ENCODE data around the gene NAPA. TPM values are rescaled to one million over a fixed set of nuclear protein-coding genes. Genes with fewer than 3 reads are reported as not detected.

The NAPA gene
- total RNA-seq, 4 donors from 2014 or later = 78.4 to 154 (median 105) TPM

- Histone ChIP-seq H3K27me3 (peaks cover 0 to 9% of the 10 kb centered on the region in 2 donors), H3K27ac (no peak overlapping the region), H3K4me1 (peaks cover 0 to 3% (median 0%) of the 10 kb centered on the region in 4 donors), H3K4me3 (peak overlapping the region in 1 of 4 donors; percentile 34), H3K36me3 (no peaks in the 10 kb centered on the region), H3K9me3 (no peaks in the 10 kb centered on the region)
- DNase-seq = no peak
- TF ChIP-seq CTCF (IDR thresholded peaks at IDR 0.05) = no peak
- TF ChIP-seq POLR2A (IDR thresholded peaks at IDR 0.05) = no peak
Observed at GRCh38 chr19:47470447-47471195, 44.2 kb downstream of the NAPA start.

DNA sequence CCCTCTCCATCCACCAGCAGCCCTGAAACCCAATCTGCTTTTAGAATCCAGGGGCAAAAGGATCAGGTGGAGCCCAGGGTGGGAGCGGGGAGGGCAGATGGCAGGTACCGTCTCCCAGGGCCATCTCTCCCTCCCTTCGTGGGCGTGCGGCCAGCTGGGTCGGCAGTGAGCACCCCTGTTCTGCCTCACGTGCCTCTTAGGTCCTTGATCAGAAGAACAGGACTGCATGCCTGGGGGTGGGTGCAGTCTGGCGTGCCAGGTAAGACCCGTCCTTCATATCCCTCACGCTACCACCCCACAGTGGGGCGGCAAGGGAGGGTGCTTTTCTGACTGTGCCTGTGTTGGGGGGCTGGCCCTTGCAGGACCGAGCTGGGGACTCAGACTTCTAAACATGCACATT, 45.1 kb downstream of the NAPA start:
- Histone ChIP-seq H3K9me3 (no peaks in the 10 kb centered on the region), H3K27me3 (peaks cover 0 to 9% of the 10 kb centered on the region in 2 donors), H3K36me3 (no peaks in the 10 kb centered on the region), H3K4me3 (no peak overlapping the region), H3K27ac (no peak overlapping the region), H3K4me1 (peaks cover 0 to 3% (median 0%) of the 10 kb centered on the region in 4 donors)
- DNase-seq = no peak
- no peak for TF ChIP-seq POLR2A (IDR thresholded peaks at IDR 0.05)
- no peak for TF ChIP-seq CTCF (IDR thresholded peaks at IDR 0.05)

GRCh38 chr19:47469363-47469700, 45.5 kb downstream of the NAPA start:
- TF ChIP-seq CTCF (IDR thresholded peaks at IDR 0.05) = no peak
- no peak for TF ChIP-seq POLR2A (IDR thresholded peaks at IDR 0.05)
- H3K27ac ChIP-seq = no peak overlapping the region
- no peaks in the 10 kb centered on the region for H3K36me3 ChIP-seq
- H3K4me3 ChIP-seq = no peak overlapping the region
- peaks cover 0 to 9% of the 10 kb centered on the region in 2 donors for H3K27me3 ChIP-seq
- H3K4me1 ChIP-seq = peaks cover 0 to 3% (median 0%) of the 10 kb centered on the region in 4 donors
- no peaks in the 10 kb centered on the region for H3K9me3 ChIP-seq
- no peak for DNase-seq

DNA sequence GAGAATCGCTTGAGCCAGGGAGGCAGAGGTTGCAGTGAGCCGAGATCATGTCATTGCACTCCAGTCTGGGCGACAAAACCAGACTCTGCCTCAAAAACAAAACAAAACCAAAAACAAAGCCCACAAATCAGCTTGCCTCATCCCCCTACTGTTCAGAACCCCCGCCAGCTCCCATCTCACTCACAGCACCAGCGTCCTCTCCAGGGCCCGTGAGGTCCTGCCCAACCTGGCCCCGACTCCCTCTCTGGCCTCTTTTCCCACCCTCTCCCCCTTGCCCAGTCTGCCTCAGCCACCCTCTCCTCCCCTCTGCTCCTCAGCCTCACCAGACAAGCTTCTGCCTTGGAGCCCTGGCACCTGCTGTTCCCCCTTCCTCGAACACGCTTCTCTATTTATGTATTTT, 46.9 kb downstream of the NAPA start:
- no peak overlapping the region for H3K4me3 ChIP-seq
- H3K4me1 ChIP-seq = peaks cover 0 to 3% (median 0%) of the 10 kb centered on the region in 4 donors
- no peaks in the 10 kb centered on the region for H3K36me3 ChIP-seq
- no peak for DNase-seq
- H3K27me3 ChIP-seq = peaks cover 0 to 9% of the 10 kb centered on the region in 2 donors
- TF ChIP-seq CTCF (IDR thresholded peaks at IDR 0.05) (no peak), POLR2A (IDR thresholded peaks at IDR 0.05) (no peak)
- H3K9me3 ChIP-seq = no peaks in the 10 kb centered on the region
- no peak overlapping the region for H3K27ac ChIP-seq

- no peak for DNase-seq
- Histone ChIP-seq H3K9me3 (no peaks in the 10 kb centered on the region), H3K27ac (no peak overlapping the region), H3K4me1 (no peaks in the 10 kb centered on the region), H3K36me3 (no peaks in the 10 kb centered on the region), H3K27me3 (peaks cover 0 to 4% of the 10 kb centered on the region in 2 donors), H3K4me3 (no peak overlapping the region)
- no peak for TF ChIP-seq POLR2A (IDR thresholded peaks at IDR 0.05)
- TF ChIP-seq CTCF (IDR thresholded peaks at IDR 0.05) = no peak
Observed at GRCh38 chr19:47465957-47466356, 48.9 kb downstream of the NAPA start.
